GM18867 (cell line): ENCODE data around the gene TNIP3.

Experiments used
- ATAC-seq: cut with Tn5 transposase; IDR thresholded peaks from one replicate; pipeline ENCODE4 v1.9.1; 2021; ENCODE audit warnings: mild to moderate bottlenecking, moderate library complexity; ENCODE audit not compliant: unreplicated experiment

Gene TNIP3

DNA sequence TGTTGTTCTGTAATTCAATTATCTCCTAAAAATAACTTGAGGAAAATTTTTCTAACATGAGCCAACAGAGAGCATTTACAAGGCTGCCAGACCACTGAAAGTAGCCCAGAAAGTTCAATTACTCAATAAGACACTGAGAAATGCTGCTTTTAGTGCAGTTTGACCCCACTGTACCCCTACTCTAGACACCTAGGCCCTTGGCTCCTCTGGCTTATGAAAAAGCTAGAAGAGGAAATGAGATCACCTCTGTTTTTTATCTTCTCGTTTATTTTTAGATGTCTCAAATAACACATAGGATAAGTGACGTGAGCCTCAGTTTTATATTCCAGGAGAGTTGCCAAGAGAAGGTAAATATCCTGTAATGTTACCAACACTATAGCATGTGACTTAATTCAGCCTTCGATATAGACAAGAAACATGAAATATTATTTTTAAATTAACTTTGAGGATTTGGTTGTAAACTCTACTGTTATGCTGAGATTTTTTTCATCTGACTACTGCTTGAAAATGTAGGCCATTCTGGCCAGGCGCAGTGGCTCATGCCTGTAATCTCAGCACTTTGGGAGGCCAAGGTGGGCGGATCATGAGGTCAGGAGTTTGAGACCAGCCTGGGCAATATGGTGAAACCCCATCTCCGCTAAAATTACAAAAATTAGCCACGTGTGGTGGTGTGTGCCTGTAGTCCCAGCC lies 24.4 kb downstream of the TNIP3 start:
- ATAC-seq = peak; percentile 66

DNA sequence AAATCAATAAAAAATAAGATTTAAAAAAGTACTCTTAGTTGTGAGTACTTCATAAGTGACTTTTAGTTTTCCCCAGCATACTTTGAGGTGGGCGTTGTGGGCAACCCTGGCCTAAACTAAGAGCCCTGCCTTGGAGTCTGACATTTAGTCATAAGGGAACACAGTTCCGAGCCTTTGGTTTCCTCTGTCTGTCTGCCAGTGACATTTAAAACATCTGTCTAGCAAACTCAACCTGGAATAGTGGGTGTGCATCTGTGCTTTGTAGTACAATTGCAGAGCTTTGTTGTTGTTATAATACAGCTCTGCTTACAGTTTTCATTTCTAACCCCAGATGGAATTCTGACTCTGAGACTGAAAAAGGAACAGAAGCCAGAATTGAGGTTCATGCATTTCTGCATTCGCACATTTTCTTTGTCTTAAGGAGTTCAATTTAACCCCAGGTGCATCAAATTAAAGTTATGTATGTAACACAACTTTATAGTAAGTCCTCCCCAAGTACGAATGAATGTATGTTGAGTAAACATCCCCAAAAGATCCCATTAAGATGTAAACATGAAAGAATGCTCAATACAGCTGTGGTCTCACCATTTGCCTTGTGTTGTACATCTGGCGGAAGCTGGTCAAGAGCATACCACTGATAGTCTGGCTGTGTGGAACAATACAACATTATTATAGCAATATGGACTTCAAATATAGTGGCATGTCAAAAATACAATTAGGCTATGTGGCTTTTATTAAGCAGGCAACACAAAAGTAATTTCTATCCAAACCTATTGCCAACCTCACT lies 25.9 kb downstream of the TNIP3 start:
- ATAC-seq = peak; percentile 64

DNA sequence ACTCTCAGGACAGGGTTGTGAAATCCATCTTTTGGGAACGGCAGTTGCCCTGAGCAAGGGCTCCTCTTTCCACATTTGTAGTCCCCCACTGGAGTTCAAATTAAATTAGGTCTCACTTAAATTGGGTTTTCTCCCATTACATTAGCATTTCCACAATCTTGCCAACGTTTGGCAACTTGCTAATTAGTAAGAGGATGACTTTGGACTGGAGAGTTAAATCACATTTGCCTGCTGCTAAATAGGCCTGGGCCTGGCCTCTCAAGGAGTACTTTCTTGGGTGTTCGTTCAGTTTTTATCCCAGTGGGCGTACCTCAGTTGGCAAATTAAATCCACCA lies 33.8 kb downstream of the TNIP3 start:
- no peak for ATAC-seq

DNA sequence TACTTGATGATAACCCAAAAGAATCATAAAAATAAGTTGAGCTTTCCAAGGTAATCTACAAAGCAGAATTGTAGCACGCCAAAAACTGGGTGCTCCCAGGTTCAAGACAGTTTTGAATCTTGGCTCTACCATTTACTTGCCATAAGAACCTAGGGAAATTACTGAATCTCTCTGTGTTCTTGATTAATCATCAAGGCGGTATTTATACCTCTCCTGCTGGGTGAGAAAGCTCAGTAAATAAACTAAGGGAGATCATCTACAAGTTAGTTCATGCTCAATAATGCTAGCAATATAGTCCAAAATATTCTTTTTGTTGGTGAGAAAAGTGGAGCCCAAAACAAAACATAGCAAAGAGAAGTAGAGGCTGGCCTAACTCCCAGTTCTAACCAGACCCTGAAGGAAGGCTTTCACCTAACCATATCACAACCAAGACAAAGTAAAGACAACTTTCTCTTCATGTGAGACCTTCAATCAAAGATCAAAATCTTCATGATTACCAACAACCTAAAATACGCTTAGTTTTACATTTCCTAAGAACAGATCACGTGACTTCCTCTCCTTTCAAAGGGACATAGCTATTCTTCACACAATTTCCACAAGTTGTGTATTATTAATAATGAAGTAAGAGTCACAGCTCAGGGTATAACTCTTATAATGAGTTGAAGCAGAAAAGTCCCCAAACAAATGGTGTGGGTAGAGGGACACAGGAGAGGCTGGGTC lies 34.4 kb downstream of the TNIP3 start:
- no peak for ATAC-seq

DNA sequence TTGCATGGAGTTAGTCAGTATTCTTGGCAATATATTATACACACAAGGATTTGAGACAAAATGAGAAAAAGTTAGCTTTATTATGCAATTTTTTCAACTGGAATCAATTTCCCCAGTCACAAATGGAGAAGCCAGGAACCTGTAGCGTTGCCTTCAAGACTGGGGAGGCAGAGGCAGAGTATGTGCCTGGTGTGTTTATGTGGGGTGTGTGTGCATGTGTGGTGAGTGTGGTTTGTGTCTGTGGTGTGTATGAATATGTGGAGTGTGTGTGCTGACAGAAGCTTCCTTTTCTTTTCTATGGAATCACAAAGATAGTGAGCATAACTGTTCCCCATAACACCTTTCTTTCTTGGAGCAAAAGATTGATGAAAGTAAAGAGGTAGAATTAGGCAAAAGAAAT lies 37.0 kb downstream of the TNIP3 start:
- ATAC-seq = no peak

DNA sequence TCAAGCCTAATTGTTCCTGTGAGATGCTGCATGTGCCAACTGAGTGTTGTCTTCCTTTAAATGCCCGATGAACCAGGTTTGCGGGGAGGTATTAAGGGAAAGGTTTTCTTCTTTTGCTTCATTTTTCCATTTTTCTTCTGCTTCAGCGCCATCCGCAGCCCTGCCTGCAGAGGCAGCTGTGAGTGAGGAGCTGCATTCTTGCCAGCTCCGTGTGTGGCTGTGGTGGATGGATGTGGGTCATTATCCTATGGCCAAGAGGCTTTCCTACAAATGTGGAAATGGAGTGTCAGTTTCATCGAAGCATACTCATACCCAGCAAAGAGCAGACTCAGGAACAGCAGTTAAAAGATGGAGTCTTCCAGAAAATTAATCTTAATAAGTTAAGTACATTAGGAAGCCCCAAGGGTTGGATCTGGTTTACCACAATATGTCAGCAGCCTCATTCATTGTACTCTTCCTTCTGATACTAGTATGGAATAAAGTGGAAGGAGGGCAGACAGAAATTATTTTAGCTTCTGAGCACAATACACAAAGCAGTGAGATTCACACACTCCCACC lies 37.6 kb downstream of the TNIP3 start:
- no peak for ATAC-seq

DNA sequence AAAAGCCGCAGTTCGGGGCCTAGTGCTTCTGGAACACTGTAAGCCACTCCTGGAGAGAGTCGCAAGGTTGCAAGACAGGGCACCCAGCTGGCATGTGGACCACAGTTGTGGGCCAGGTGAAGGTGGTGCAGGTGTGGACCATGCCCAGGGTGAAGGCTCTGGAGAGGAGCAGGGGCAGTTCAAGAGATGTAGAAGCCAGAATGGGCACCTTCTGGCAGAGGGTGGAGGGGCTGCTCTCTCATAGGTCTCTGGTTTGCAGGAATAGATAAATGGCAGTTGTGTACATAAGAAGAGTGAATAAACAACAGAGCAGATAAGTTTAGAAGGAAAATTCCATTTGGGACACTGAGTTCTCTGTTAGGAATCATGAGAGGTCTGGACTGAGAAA lies 38.6 kb downstream of the TNIP3 start:
- ATAC-seq = no peak

DNA sequence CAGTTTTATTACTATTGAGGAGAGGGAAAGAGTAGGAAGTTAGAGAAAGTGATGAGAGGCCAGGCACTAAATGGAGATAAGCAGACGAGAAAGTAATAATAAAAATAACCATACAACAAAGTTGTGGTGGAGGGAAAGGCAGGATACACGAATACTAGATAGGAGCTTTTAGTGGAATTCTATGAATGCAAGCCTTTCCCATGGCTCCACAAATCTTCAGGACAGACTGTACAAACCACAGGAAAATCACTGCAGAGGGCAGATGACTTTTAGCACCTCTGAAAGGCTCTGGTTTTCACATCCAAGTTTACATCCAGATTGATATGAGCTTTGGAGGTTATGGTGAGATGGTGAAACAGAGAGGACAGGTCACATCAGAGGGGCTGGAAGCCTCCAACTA lies 41.5 kb downstream of the TNIP3 start:
- ATAC-seq = no peak

DNA sequence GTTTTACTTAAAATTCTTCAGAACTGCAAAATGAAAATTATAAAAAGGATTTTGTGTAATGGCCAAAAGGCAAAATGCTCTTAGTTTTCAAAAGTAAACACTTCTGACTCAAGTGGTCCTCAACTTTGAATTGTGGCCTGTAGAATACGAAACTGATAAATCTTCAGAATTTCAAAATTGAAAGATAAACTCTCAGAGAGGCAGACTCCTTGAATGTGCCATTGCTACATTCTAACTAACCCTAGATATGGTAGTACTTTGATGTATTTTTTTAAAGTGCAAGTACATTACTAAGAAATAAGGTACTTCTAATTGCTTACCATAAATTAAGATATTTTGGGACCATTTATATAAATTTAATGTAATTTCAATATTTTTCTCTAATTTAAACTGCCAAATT lies 44.4 kb downstream of the TNIP3 start:
- ATAC-seq = no peak

DNA sequence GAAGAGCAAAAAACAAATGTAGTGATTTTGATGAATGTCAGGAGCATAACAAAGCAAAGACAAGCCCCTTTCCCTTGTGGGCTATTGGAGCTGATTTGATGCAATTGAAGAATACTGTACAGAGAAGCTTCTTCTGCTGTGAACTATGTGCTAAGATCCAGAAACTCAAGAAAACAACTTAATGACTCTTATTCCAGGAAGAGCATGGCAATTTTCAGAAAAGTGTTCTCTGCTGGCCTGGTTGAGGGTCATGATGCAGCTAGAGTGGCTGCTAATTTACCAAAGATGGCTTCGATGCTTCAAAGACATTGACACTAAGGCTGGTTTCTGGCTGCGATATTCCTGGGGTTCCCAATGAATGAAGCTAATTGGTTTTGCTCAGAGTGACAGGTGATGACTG lies 45.8 kb downstream of the TNIP3 start:
- no peak for ATAC-seq

DNA sequence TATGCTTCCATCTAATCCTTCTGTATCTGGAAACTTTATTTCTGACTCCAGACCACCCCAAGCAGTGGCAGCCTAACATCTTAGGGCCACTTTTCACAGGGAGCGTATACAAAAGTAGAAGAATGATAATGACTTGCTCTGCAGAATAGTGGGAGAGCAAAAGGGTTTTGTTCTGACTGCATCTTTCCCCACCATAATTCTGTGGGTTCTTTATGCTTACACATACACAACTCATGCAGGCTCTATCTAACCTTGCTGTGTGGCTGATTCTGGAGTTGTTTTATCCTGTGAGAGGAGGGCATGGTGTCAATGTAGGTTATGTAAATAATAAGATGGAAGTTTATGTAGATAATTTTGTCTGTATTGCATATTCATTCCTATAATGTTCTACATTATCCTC lies 49.4 kb downstream of the TNIP3 start:
- ATAC-seq = no peak

DNA sequence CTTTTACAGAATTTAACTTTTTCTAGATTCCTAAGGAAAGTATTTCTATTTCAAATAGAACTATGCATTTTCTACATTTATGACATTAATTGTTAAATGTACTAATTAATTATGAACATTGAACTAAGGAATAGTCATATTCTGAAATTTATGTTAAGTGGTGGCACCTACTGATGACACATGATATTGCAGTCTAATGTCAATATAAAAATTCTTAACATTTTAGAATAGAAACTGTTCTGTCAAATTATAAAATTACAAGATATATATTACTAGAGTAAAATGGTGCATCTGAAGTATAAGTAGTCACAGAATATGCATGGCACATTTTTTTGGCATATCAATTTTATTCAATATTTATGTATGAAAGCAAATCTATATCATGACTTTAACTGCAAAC lies 51.6 kb downstream of the TNIP3 start:
- no peak for ATAC-seq

DNA sequence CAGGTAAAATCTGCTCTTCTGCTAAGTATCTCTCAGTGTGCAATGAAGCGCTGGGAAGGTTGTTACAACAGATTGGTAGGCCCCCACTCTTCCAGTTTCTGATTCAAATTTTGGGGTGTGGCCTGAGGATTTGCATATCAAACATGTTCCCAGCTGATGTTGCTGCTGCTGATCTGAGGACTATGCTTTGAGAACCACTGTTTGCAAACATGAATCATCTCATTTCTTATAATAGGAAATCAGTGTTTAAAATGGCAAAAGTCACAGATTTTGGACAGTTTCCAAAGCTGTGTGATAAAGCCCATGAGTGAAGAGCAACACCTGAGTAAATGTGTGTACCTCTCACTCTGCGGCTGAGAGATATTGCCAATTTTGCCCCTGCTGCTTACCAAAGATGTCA lies 55.6 kb downstream of the TNIP3 start:
- ATAC-seq = no peak

DNA sequence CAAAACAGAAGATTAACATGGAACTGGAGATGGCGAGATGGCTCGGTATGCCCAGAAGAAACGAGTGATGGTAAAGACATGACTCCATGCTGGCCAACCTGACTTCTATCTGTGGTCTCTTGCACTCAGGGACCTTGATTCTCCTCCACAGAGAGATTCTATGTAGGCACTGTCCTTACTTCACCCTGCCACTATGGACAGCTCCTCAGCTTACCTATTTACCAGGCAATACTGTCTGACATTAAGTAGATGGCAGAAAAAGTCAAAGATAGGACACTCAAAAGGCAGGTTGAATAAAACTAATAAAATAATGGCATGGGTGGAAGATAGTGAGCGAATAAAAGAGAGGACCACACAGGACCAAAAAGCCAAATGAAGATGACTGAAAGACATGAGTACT lies 56.6 kb downstream of the TNIP3 start:
- no peak for ATAC-seq

DNA sequence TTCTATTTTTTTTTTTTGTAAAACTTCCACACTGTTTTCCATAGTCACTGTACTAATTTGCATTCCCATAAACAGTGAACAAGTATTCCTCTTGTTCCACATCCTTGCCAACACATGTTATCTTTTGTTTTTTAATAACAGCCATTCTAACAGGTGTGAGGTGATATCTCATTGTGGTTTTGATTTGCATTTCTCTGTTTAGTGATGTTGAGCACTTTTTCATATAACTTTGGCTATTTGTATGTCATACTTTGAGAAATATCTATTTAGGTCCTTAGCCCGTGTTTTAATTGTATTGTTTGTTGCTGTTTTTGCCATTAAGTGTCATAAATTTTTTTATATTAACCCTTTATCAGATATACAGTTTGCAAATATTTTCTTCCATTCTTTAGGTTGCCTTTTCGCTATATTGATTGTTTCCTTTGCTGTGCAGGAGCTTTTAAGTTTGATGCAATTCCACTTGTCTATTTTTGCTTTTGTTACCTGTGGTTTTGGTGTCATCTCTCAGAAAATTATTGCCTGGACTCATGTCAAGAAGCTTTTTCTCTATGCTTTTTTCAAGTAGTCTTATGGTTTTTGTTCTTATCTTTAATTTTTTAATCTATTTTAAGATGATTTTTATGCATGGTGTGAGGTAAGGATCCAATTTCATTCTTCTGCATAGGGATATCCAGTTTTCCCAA lies 63.9 kb downstream of the TNIP3 start:
- peak; percentile 80 for ATAC-seq

DNA sequence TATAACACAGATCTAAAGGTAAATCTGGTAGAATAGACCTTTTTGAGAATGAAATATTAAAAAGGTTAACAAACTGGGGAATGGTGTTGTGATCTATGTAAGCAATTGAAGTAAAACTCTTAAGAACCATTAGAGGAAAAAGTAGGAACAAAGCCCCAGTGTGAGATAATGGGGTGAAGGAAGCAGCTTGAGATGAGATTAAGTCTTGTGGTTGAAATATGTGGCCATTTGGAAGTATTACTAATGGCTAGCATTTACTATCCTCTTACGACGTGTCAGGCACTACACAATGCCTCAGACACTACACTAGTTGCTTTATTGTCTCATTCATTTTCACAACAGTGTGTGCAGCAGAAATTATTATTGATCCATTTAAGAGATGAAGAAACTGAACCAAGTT lies 65.9 kb downstream of the TNIP3 start:
- no peak for ATAC-seq

DNA sequence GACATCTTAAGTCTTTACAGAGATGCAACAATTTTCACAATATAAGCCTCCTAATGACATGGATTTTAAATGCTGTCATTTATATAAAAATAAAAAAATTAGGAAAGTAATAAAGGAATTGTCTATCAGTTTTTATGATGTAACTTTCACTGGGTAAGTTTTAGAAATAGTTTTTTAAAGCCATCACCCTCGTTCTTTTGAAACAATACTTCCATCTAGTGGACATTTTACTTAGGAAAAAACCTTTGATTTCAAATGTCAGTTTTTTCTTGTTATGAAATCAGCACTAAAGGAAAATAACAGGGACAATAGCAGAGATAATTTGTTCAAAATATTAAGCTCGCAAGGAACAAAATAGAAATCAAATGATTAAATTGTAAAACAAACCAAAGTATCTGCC lies 67.5 kb downstream of the TNIP3 start:
- no peak for ATAC-seq

DNA sequence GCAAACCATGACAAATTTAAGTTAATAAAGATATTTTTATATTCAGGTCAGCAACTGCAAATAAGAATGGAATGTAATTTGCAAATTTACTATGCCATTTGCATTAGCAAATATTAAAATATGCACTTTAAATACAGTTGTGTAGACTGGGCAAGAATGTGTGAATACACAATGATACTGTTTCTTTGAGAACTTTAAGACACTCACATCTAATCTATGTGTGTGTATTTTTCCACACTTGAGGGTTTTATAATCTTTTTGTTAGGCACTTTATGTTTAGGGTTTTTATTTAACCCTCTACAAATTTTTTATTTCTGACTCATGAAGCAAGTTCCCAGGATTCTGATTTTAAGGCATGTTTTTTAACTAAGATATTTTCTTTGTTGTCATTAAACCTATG lies 67.9 kb downstream of the TNIP3 start:
- ATAC-seq = no peak

DNA sequence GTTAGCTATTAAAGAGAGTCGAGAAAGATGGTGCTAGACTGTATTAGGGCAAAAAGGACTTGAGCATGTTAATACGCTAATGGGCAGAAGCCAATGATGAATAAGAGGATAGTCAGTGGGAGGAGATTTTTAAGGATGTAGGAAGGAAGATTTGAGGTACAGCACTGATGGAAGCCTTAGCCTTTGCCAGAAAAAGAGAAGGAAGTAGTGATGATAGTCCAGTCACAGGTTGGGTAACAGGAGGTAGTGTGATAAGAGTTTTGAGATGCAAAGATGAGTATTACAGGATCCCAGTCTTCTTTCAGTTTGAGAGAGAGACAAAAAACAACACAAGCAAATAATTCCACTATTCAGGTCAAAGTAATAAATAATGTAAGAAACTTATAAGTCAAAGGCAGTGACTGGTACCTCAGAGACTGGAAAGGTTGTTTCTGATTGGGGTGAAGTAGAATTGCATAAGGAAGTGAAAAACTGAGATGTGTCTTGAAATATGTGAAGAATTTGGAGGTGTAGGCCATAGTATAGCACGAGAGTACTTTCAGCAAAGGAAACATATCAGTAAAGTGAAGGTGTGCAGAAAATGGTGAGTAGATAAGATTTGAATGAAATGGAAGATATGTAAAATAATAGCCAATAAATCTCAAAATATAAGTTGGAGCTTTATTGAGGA lies 69.7 kb downstream of the TNIP3 start:
- no peak for ATAC-seq

DNA sequence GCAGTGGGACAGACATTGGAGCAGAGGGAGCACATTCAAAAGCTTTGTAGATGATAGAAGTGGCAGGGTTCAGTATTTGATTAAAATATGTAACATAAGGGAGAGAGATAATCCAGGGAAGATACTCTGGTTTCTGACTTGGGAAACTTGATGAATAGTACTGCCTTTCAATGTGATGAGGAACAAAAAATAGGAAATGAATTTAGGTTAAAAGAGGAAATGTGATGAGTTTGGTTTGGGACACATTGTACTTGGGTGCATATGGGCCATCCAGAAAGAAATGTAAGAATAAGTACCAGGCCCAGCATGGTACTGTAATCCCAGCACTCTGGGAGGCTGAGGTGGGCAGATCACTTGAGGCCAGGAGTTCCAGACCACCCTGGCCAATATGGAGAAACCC lies 70.9 kb downstream of the TNIP3 start:
- no peak for ATAC-seq

DNA sequence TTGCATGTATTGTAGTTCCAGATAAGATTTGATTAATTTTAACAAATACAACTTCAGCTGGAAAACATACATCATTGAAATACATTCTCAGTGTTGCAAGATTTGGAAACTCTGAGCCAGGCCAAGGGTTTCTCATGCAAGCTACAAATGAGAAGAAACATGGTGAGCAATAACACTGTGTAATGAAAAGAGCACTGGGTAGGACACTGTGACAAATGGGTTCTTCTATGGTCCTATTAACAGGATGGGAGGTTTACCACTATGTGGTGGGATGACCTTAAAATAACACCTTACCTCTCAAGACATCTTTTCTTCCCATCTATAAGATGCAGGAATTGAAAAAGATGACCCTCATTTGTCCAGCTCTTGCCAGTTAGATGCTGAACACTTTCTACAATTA lies 72.2 kb downstream of the TNIP3 start:
- no peak for ATAC-seq
